ENCODE measurements around the gene USH1C.
A peak's percentile ranks its signal among the peaks of the same experiment; 100 is the strongest.

Gene USH1C

DNA sequence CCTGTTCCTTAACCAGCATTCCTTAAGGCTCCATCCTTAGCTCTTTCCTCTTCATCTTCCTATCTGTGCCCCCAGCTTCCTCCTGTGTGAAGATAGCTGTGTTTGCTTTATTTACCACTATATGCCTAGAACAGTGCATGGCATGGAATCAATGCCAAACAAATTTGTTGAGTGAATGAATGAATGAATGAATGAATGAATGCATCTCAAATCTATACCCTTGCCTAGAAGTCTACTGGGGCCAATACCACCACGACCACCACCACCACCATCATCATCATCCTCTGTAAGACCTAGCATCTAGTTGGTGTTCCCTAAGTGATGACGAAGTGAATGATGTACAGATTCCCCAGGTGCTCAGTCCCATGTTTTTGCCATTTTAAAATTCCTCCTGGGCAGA is 2.0 kb upstream of the USH1C start:
- no peak for DNase-seq

DNA sequence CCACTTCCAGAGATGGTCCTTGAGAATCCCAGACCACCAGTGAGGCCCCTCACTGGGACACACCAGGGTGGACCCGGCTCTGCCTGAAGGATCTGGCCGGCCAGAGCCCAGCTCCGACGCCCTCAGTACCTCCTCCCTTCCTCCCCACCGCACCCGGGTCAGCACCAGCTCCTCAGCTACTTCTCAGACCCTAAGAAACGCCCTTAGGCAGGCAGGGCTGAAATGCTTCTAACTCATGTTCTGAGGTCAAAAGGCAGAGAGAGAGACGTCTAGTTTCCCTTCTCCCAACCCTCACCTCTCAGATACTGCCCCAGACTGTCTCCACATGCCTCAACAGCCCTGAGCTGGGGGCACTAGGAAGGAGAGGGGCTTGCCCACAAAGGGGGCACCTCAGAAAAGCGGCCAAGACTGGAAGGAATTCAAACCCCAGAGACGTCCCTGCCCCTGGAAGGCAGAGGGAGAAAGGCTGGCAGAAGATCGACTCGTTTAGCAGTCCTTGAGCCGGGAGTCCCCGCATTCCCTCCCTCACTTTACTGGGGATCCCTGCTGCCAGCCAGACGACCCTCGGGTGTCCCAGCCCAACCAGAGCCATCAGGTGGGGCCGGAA is 539 bp downstream of the USH1C start:
- DNase-seq: no peak

GRCh38 chr11:17543041-17543440 is 1.2 kb downstream of the USH1C start:
- DNase-seq: no peak

DNA sequence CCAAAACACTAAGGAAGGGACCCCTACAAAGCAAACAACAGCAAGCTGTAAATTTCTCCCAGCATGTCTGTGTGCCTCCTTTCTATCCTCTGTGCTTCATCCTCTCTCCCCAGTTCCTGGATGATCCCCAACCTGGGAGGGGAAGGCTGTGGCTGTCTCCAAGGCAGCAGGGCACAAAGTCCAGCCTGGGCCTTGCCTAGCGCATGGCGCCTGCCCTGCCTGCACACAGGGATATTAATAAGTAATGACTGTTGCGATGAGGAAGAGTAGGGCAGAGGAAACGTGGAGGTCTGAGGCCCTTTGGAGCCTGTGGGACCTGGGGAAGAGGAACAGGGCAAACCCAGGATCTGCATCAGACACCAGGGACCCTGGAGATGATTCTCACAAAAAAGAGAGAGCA is 2.0 kb downstream of the USH1C start:
- DNase-seq: no peak

GRCh38 chr11:17541330-17541885 is 2.8 kb downstream of the USH1C start:
- no peak for DNase-seq

DNA sequence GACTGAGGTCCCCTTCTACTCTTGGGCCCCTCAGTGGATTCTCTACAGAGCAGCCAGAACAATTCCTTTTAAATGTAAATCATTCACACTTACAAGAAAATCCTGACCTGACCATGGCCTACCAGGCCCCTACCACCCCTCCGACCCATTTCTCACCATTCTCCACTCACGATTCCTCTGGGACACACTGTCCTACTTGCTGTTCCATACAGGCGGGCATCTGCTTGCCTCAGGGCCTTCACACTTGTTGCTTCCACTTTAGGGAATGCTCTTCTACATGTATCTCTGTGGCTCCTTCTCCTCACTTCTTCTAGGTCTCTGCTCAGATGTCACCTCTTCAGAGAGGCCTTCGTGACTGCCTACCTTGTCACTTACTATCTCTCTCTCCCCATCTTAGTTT is 3.4 kb downstream of the USH1C start:
- no peak for DNase-seq

DNA sequence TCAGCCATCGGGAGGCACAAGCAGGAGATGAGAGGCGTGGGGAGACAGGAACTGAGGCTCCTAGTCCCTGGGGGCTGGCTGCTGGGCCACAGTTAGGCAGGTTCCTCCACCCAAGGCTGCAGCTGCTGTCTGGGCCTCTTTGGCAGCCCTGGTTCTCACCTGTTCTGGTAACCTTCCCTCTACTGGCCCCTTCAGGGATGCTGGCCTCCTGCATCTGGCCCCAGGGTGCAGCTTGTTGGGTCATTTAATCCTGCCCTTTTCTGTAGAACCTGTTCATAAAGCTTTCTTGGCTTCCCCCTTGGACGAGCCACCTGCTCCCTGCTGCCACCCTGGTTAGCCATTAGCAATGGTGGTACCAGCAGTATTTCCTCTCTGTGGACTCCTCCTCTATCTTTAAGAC is 5.5 kb downstream of the USH1C start:
- DNase-seq: no peak

- DNase-seq: no peak
These were observed 6.2 kb downstream of the USH1C start for GRCh38 chr11:17538054-17538453.

GRCh38 chr11:17537261-17537660 is 7.0 kb downstream of the USH1C start:
- DNase-seq: no peak

DNA sequence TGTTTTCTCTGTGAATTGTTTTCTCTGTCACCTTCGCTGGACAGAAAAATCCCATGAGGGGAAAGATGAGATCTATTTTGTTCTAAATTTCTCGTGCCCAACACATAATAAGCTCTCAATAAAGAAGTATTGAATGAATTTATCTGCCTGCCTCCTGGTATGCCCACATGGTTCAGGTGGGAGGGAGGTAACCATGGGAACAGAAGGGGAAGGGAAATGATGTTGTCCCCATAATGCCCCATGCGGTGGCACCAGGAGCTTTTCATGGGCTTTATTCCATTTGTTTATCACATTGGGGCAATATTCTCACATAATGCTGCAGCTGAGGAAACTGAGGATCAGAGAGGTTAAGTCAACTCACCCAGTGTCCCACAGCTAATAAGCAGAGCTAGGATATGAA is 8.7 kb downstream of the USH1C start:
- DNase-seq: no peak

- no peak for DNase-seq
These were observed 10.3 kb downstream of the USH1C start for GRCh38 chr11:17533778-17534415.

GRCh38 chr11:17533341-17533740 is 10.9 kb downstream of the USH1C start:
- DNase-seq: no peak

DNA sequence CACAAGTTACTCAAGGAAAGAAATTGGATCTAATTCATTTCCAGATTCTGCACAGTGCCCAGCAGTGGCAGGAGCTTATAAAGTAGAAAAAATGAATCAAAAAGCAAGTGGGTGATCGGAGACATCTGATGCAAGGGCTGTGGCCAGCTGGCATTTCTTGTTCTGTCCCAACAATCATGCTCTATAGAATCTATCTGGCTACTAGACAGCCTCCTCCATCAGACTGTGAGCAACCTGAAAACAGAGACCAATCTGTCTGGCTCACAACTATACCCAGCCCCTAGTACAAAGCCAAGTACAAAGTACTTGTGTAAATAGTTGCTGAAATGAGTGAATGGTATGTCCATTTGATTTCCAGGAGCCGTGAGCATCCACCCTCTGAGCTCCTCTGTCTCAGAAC is 11.4 kb downstream of the USH1C start:
- no peak for DNase-seq

DNA sequence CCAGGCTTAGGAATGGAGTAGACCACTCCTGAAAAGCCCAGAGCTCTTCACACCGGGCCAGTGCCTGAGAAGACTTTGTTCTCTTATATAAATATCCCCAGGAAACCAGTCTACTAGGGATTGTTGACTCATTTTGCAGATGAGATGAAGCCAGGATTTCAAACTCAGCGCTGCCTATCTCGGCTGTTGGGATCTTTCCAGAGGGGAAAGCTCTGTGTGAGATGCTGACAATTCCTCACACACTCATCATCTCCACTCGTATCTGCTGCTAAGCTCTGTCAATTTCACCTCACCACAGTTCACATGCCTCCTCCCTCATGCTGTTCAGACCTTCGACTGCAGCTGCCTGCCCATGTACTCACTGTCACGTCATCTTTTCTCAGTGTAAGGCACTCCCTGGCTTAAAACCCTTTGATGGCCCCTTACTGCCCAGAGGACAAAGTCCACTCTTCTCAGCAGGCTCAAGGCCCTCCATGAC is 12.5 kb downstream of the USH1C start:
- DNase-seq: no peak

GRCh38 chr11:17531071-17531600 is 13.1 kb downstream of the USH1C start:
- no peak for DNase-seq

GRCh38 chr11:17529844-17530185 is 14.4 kb downstream of the USH1C start:
- peak; percentile 39 for DNase-seq

DNA sequence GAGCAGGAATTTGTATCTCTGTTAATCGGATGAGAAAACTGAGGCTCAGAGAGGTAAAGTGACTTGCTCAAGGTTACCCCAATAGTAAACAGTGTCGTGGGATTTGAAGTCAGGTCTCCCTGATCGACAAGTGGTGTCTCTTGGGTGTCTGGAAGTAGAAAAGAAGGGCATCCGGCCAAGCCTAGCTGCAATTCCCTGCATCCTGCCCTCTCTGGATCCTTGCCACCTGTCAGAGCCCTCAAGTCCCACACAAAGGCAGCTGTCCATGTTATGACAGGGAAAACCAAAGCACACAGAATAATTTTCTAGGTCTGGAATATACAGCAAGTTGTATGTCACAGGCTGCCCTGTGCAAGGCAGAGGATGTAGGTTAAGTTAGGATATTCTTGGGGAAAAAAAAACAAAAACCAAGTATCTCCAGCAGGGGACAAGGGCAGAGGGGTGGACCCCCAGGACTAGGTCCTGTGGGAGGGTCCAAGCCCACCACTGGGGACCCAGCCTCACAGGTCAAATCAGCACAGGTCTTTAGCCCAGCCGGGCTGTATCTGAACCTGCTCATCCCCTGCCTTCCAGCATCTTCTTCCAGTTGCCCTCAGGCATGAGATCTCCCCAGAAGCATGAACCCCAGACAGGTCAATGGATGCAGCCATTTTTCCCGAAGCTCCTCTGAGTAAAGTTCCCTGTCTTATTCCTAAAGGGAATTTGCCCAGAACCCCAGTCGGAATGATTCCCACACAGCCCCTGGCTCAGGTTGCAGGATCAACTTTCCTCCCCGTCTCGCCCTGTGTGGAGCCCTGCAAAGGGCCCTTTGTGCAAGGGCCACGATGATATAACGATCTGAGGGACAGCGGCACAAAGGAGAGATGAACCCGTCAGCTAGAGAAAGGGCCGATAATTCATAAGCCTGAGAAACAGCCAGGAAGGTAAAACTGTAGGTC is 15.0 kb downstream of the USH1C start:
- no peak for DNase-seq

DNA sequence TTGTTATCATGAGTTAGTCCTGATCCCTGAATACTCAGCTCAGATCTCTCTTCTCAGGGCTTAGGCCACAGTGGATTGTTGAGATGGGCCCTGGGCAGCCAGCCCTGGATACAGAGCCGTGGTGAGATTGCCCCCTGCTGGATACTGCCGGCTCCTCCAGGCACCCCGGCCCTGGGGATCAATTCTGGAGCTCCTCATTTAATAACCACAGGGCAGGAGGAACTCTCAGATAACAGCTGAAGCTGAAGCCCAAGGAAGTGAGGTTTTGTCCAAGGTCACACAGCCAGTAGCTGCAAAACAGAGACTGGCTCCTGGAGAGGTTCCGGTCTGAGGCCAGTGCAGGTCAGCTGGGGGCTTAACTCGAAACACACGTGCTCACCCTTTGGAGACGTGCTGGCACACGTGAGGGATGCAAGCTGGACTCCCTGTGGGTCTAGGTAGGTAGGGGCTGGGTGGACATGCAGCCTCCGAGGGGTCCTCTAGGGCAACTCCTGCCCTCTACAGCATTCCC is 16.0 kb downstream of the USH1C start:
- DNase-seq: peak; percentile 6

GRCh38 chr11:17527628-17527995 is 16.6 kb downstream of the USH1C start:
- no peak for DNase-seq

GRCh38 chr11:17526931-17527627 is 17.1 kb downstream of the USH1C start:
- DNase-seq: no peak

- DNase-seq: no peak
These were observed 17.9 kb downstream of the USH1C start for GRCh38 chr11:17526326-17526725.

- DNase-seq: no peak
These were observed 18.6 kb downstream of the USH1C start for GRCh38 chr11:17525570-17525969.

- DNase-seq: no peak
These were observed 20.0 kb downstream of the USH1C start for GRCh38 chr11:17524221-17524620.
